ENCODE data around the gene TP73. TPM values are rescaled to one million over a fixed set of nuclear protein-coding genes. Genes with fewer than 3 reads are reported as not detected.

Gene TP73
- total RNA-seq, 2 donors from 2014 or later: 5.1 to 15.1 TPM

DNA sequence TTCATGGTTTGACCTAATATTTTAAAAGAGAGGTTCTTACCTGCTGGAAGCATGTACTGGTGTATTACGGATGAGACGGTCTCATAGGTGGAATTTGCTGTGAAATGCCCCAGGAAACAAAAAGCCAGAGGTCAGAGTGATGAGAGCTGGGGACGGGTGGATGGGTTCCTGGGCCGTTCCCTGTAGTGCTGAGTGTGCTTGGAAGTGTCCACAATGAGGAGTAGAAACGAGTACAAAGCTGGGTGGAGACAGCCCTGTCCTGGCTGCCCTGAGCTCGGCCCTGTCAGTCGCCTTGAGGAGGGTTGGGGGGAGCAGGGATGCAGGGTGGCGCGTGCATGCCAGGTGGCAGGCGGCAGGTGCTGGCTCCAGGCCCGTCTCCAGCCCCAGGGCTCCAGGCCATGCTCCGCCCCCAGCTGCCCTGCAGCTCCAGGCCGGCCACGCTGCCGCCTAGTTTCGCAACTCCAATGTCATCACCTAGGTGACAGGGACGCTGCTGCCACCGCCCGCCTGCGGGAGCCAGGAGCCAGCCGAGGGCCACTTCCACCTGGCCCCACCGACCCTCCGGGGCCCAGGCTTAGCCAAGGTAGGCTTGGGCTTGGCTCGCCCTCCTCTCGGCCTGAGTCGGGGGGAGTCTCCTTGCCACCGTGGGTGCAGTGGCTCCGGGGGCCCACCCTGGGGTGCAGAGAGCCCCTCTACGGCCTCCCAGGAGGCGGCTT lies 16.4 kb downstream of the TP73 start:
- H3K4me1 ChIP-seq (replicated peaks): no peaks in the 10 kb centered on the region
- peak; percentile 87 for DNase-seq (ENCODE audit: low spot score)
- intact Hi-C loops (cut with DNase I): no loop called here
- TF ChIP-seq, protein P1, sequence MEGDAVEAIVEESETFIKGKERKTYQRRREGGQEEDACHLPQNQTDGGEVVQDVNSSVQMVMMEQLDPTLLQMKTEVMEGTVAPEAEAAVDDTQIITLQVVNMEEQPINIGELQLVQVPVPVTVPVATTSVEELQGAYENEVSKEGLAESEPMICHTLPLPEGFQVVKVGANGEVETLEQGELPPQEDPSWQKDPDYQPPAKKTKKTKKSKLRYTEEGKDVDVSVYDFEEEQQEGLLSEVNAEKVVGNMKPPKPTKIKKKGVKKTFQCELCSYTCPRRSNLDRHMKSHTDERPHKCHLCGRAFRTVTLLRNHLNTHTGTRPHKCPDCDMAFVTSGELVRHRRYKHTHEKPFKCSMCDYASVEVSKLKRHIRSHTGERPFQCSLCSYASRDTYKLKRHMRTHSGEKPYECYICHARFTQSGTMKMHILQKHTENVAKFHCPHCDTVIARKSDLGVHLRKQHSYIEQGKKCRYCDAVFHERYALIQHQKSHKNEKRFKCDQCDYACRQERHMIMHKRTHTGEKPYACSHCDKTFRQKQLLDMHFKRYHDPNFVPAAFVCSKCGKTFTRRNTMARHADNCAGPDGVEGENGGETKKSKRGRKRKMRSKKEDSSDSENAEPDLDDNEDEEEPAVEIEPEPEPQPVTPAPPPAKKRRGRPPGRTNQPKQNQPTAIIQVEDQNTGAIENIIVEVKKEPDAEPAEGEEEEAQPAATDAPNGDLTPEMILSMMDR (IDR thresholded peaks at IDR 0.05): peak in 1 of 4 experiments; percentile 5
- TF ChIP-seq POLR2A (IDR thresholded peaks at IDR 0.05) (no peak), POLR2AphosphoS5 (IDR thresholded peaks at IDR 0.05) (peak; percentile 84)
- no peak overlapping the region for H3K27ac ChIP-seq
- H3K4me3 ChIP-seq: no peak overlapping the region
- WGBS: 20% methylated on average over 28 of the region's 30 CpGs
- H3K36me3 ChIP-seq: no peaks in the 10 kb centered on the region
- H3K9me3 ChIP-seq: no peaks in the 10 kb centered on the region
- no peaks in the 10 kb centered on the region for H3K27me3 ChIP-seq (replicated peaks; ENCODE audit: insufficient read depth)

DNA sequence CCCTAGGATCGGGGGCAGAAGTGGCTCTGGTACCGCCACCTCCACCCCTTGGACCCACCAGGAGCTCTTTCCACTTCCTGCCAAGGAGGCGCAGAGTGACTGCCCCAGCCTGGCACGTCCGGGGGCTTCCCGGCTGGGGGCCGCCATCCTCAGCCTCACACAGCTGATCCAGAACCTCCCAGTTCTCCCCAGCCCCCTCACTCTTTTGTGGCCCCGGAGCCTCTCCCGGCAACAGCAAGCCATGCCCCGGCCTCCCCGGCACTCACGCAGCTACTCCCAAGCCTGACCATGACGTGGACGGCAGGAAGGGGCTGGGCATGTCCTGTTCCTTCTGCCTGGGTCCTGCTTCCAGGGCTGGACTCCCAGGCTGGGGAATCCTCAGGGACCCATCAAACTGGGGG lies 17.1 kb downstream of the TP73 start:
- intact Hi-C loops (cut with DNase I): no loop called here
- DNase-seq (ENCODE audit: low spot score): no peak
- 83% methylated on average over 14 of the region's 14 CpGs for WGBS

DNA sequence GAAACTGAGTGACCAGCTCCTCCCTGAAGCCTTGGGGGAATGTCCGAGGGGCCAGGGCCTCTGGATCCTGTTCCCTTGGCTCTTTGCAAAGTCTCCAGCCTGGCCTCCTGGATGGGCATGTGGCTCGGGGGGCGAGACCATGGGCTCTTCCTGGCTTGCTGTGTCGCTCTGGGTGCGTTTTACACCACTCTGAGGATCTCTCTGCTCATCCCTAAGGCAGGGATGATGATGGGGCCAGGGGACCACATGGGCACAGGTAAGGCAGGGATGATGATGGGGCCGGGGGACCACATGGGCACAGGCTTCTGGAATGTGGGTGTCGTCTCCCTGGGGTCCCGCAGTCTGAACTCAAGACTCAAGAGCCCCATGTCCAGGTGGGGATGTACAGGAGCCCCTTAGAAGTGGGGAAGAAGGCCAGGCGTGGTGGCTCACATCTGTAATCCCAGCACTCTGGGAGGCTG lies 17.7 kb downstream of the TP73 start:
- TF ChIP-seq POLR2A (IDR thresholded peaks at IDR 0.05) (no peak), POLR2AphosphoS5 (IDR thresholded peaks at IDR 0.05) (no peak)
- TF ChIP-seq, protein P1 (IDR thresholded peaks at IDR 0.05): no peak
- Histone ChIP-seq H3K27me3 (replicated peaks; ENCODE audit: insufficient read depth) (no peaks in the 10 kb centered on the region), H3K4me1 (replicated peaks) (no peaks in the 10 kb centered on the region), H3K36me3 (no peaks in the 10 kb centered on the region), H3K4me3 (no peak overlapping the region), H3K9me3 (no peaks in the 10 kb centered on the region), H3K27ac (no peak overlapping the region)
- DNase-seq (ENCODE audit: low spot score): no peak
- 89% methylated on average over 9 of the region's 9 CpGs for WGBS
- intact Hi-C loops (cut with DNase I): no loop called here

More for the DNA sequence above, 17.1 kb downstream of the TP73 start:
- no peaks in the 10 kb centered on the region for H3K4me1 ChIP-seq (replicated peaks)
- TF ChIP-seq POLR2AphosphoS5 (IDR thresholded peaks at IDR 0.05): no peak
- TF ChIP-seq, protein P1 (IDR thresholded peaks at IDR 0.05): no peak
- no peaks in the 10 kb centered on the region for H3K36me3 ChIP-seq
- H3K27me3 ChIP-seq (replicated peaks; ENCODE audit: insufficient read depth): no peaks in the 10 kb centered on the region
- H3K27ac ChIP-seq: no peak overlapping the region
- no peaks in the 10 kb centered on the region for H3K9me3 ChIP-seq
- no peak overlapping the region for H3K4me3 ChIP-seq

DNA sequence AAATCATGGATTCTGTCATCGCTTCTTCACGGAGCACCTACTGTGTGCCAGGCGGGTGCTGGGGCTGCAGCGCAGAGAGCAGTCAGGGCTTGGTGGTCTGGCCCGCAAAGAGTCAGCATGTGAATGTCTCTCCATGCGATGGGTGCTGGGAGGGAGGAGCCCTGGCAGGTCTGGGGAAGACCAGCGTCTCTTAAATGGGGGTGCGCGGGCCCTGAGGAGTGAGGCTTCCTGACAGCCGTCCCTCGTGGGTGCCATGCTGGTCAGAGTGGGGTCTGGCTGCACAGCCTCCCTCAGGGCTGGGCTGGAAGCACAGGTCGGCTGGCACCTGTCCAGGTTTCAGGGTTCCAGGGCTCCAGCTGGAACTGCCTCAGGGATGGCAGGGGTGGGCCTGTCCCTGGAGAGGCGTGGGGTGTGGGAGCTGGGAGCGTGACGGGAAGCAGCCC lies 18.5 kb downstream of the TP73 start:
- Histone ChIP-seq H3K36me3 (no peaks in the 10 kb centered on the region), H3K9me3 (no peaks in the 10 kb centered on the region), H3K27ac (no peak overlapping the region), H3K4me3 (no peak overlapping the region), H3K27me3 (replicated peaks; ENCODE audit: insufficient read depth) (no peaks in the 10 kb centered on the region), H3K4me1 (replicated peaks) (no peaks in the 10 kb centered on the region)
- intact Hi-C loops (cut with DNase I): no loop called here
- no peak for DNase-seq (ENCODE audit: low spot score)
- 85% methylated on average over 13 of the region's 15 CpGs for WGBS
- TF ChIP-seq POLR2AphosphoS5 (IDR thresholded peaks at IDR 0.05) (no peak), POLR2A (IDR thresholded peaks at IDR 0.05) (no peak)
- TF ChIP-seq, protein P1 (IDR thresholded peaks at IDR 0.05): no peak
